ENCODE measurements around the gene RNPEPL1.
A peak's percentile ranks its signal among the peaks of the same experiment; 100 is the strongest.

DNA sequence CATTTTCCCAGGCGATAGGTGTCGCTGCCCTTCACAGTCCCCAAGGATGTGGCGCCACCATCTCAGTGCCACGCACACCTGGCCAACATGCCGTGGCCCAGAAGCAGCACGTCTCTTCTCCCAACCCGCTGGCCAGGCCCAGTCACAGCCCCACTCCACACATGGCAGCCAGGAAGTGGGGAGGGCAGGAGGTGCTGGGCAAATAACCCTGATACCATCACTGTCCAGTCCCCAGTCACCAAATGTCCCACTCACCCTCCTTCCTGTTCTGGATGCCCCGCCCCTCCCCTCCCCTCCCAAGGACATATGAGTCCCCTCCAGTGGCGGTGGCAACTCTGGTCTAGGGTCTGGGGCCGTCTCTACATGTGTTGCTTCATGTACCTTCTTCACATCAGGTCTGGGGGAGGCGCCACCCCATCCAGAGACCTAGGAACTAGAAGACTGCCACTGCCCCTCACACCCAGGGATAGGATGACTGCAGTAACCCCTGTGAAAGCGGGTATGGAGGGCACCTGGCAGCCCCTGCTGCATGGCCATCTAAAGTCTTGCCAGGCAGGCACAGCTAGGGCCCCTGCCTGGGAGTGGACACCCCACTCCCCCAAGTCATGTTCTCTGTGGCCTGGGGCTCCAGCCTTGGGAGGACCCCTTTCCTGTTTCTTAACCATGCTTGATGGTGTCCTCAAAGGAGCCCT is 10.9 kb downstream of the RNPEPL1 start:
- TF ChIP-seq, protein P1, sequence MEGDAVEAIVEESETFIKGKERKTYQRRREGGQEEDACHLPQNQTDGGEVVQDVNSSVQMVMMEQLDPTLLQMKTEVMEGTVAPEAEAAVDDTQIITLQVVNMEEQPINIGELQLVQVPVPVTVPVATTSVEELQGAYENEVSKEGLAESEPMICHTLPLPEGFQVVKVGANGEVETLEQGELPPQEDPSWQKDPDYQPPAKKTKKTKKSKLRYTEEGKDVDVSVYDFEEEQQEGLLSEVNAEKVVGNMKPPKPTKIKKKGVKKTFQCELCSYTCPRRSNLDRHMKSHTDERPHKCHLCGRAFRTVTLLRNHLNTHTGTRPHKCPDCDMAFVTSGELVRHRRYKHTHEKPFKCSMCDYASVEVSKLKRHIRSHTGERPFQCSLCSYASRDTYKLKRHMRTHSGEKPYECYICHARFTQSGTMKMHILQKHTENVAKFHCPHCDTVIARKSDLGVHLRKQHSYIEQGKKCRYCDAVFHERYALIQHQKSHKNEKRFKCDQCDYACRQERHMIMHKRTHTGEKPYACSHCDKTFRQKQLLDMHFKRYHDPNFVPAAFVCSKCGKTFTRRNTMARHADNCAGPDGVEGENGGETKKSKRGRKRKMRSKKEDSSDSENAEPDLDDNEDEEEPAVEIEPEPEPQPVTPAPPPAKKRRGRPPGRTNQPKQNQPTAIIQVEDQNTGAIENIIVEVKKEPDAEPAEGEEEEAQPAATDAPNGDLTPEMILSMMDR (IDR thresholded peaks at IDR 0.05): no peak
- TF ChIP-seq POLR2A (IDR thresholded peaks at IDR 0.05; ENCODE audit: low read depth) (no peak), POLR2AphosphoS5 (IDR thresholded peaks at IDR 0.05) (peak in 1 of 2 donors; percentile 8), EP300 (IDR thresholded peaks at IDR 0.05) (no peak)
